AG10803 (cell line): ENCODE data around the gene TMEM253.
A peak's percentile ranks its signal among the peaks of the same experiment; 100 is the strongest.

Experiments used
- DNase-seq: peaks from one replicate; pipeline ENCODE4 v3.0.0; 2010; ENCODE audit warnings: low read depth
- H3K4me3 ChIP-seq: 2 replicates; pipeline ENCODE4 v1.5.1; 2011; ENCODE audit warnings: mild to moderate bottlenecking, low read length, control low read depth
- CTCF ChIP-seq: conservative IDR thresholded peaks from 2 replicates; pipeline ENCODE4 v1.5.1; 2011; ENCODE audit warnings: mild to moderate bottlenecking, low read length, control low read depth, inconsistent platforms

The TMEM253 gene

GRCh38 chr14:21096438-21096837 lies 4.4 kb upstream of the TMEM253 start:
- H3K4me3 ChIP-seq, result no peak overlapping the region
- no peak for DNase-seq
- TF ChIP-seq CTCF, result no peak

GRCh38 chr14:21096978-21097635 lies 3.8 kb upstream of the TMEM253 start:
- no peak for DNase-seq
- peak overlapping the region; percentile 46 for H3K4me3 ChIP-seq
- TF ChIP-seq CTCF, result no peak

GRCh38 chr14:21097636-21098075 lies 3.2 kb upstream of the TMEM253 start:
- TF ChIP-seq CTCF, result no peak
- peak overlapping the region; percentile 46 for H3K4me3 ChIP-seq
- no peak for DNase-seq

- peak within 1 kb of the TSS; percentile 76 for H3K4me3 ChIP-seq
- DNase-seq, result peak; percentile 65
- 0 out of 2 replicates have a peak, but pooled peaks have one; percentile 5 for TF ChIP-seq CTCF
These were observed 2.6 kb upstream of the TMEM253 start, which contains the start of gene ZNF219 for GRCh38 chr14:21098076-21098891. Gene ZNF219 (minus strand): TSS chr14:21098655. CDS start chr14:21093591, 5,064 bp downstream.

GRCh38 chr14:21098892-21099595 lies 1.8 kb upstream of the TMEM253 start:
- TF ChIP-seq CTCF, result no peak
- no peak for DNase-seq
- H3K4me3 ChIP-seq, result peak overlapping the region; percentile 76

GRCh38 chr14:21099596-21099985 lies 1.3 kb upstream of the TMEM253 start:
- H3K4me3 ChIP-seq, result peak overlapping the region; percentile 76; the same call in 1 of the 2 replicates
- no peak for DNase-seq
- TF ChIP-seq CTCF, result no peak
